Fibroblast of lung (primary cell): ENCODE measurements around the gene CNOT1. TPM values are rescaled to one million over a fixed set of nuclear protein-coding genes. Genes with fewer than 3 reads are reported as not detected.

Experiments used
- DNase-seq, 2 donors: peaks; one replicate each; pipeline versions ENCODE4 v3.0.0 to v3.0.0-alpha.2; 2010; ENCODE audit warnings: low read depth in 2 of 2
- H2AFZ ChIP-seq: 2 replicates; pipeline ENCODE4 v1.5.1; 2012; ENCODE audit warnings: low read length, control low read depth, inconsistent platforms
- H3K27ac ChIP-seq: 2 replicates; pipeline ENCODE4 v1.5.1; 2011; ENCODE audit warnings: low read length, control low read depth; ENCODE audit not compliant: insufficient read depth
- H3K27me3 ChIP-seq: 2 replicates; pipeline ENCODE4 v1.5.1; 2011; ENCODE audit warnings: mild to moderate bottlenecking, low read length; ENCODE audit not compliant: control insufficient read depth, insufficient read depth
- H3K36me3 ChIP-seq: 2 replicates; pipeline ENCODE4 v1.5.1; 2011; ENCODE audit warnings: low read length; ENCODE audit not compliant: control insufficient read depth, insufficient read depth
- H3K4me1 ChIP-seq: 2 replicates; pipeline ENCODE4 v1.5.1; 2011; ENCODE audit warnings: low read length; ENCODE audit not compliant: control insufficient read depth, insufficient read depth; ENCODE audit errors: extremely low read depth
- H3K4me2 ChIP-seq: 2 replicates; pipeline ENCODE4 v1.5.1; 2011; ENCODE audit warnings: low read length, control low read depth; ENCODE audit not compliant: insufficient read depth; ENCODE audit errors: extremely low read depth
- H3K4me3 ChIP-seq, 4 experiments: fragments of 200-600 bp in 1 of 4; sonication (generic) in 1 of 4; replicated peaks in 1 of 4; 2 replicates each; pipeline ENCODE4 v1.5.1; 2011 to 2016; ENCODE audit warnings: low read length in 4 of 4, low read depth in 3 of 4, mild to moderate bottlenecking in 3 of 4, control low read depth in 2 of 4, inconsistent platforms in 1 of 4, mixed read lengths in 1 of 4; ENCODE audit not compliant: insufficient read depth in 1 of 4; ENCODE audit errors: control extremely low read depth in 1 of 4
- H3K79me2 ChIP-seq: 2 replicates; pipeline ENCODE4 v1.5.1; 2012; ENCODE audit warnings: mild to moderate bottlenecking, low read length, inconsistent platforms; ENCODE audit not compliant: control insufficient read depth, insufficient read depth
- H3K9ac ChIP-seq: 2 replicates; pipeline ENCODE4 v1.5.1; 2011; ENCODE audit warnings: mild to moderate bottlenecking, low read length, control low read depth; ENCODE audit not compliant: insufficient read depth
- H3K9me3 ChIP-seq: 2 replicates; pipeline ENCODE4 v1.5.1; 2012; ENCODE audit warnings: low read depth, low read length; ENCODE audit not compliant: control insufficient read depth, insufficient read depth
- H4K20me1 ChIP-seq: 2 replicates; pipeline ENCODE4 v1.5.1; 2011; ENCODE audit warnings: low read length; ENCODE audit not compliant: control insufficient read depth, insufficient read depth; ENCODE audit errors: extremely low read depth
- EZH2 ChIP-seq: IDR thresholded peaks from 2 replicates; pipeline ENCODE4 v1.5.1; 2012; ENCODE audit warnings: low read length, control low read depth, mild to moderate bottlenecking; ENCODE audit errors: missing control alignments
- polyA plus RNA-seq, 2 donors: library from polyadenylated mRNA; depleted of rRNA in 1 of 2; stranded (reverse) in 1 of 2; unstranded in 1 of 2; fragments of >200 nt; gene quantifications; 2 replicates each; pipeline ENCODE4 v1.2.1, GENCODE V29; 2011 to 2012; ENCODE audit warnings: missing spikeins in 1 of 2
- total RNA-seq: library from RNA; depleted of rRNA; stranded (reverse); fragments of >200 nt; gene quantifications from 2 replicates; pipeline ENCODE4 v1.2.1, GENCODE V29; 2014
- TF ChIP-seq, protein P1 (sequence below), 2 donors: IDR thresholded peaks in 1 of 2; conservative IDR thresholded peaks in 1 of 2; 1 replicate in 1 of 2; 2 replicates in 1 of 2; pipeline ENCODE4 v1.5.1; 2011 to 2012; ENCODE audit warnings: low read length in 2 of 2, control low read depth in 1 of 2, inconsistent platforms in 1 of 2, low read depth in 1 of 2, mild to moderate bottlenecking in 1 of 2

Gene CNOT1
- total and polyA plus RNA-seq, 2 donors (not counting 1 experiment from before 2014, with no cell fraction given) = 59.0 to 162 TPM

DNA sequence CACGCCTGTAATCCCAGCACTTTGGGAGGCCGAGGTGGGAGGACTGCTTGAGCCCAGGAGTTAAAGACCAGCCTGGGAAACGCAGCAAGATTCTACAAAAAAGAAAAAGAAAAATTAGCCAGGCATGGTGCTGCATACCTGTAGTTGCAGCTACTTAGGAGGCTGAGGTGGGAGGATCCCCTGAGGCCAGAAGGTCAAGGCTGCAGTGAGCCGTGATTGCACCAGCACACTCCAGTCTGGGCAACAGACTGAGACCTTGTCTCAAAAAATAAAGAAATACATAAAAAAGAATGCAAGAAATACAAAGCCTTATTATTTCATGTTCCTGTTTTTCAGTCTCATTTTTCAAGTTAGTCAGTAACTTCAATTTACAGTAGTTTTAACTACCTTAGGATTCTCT lies 5.9 kb upstream of the CNOT1 start:
- no peak overlapping the region for H3K27ac ChIP-seq
- no peaks in the 10 kb centered on the region for H3K36me3 ChIP-seq
- no peaks in the 10 kb centered on the region for H4K20me1 ChIP-seq
- no peak overlapping the region for H3K4me3 ChIP-seq
- H3K9ac ChIP-seq = no peak overlapping the region
- no peak overlapping the region for H3K4me2 ChIP-seq
- no peaks in the 10 kb centered on the region for H3K27me3 ChIP-seq
- no peaks in the 10 kb centered on the region for H3K79me2 ChIP-seq
- no peaks in the 10 kb centered on the region for H3K9me3 ChIP-seq
- H3K4me1 ChIP-seq = peaks cover 5% of the 10 kb centered on the region
- H2AFZ ChIP-seq = no peak overlapping the region
- DNase-seq = no peak
- no peak for TF ChIP-seq EZH2
- TF ChIP-seq, protein P1, sequence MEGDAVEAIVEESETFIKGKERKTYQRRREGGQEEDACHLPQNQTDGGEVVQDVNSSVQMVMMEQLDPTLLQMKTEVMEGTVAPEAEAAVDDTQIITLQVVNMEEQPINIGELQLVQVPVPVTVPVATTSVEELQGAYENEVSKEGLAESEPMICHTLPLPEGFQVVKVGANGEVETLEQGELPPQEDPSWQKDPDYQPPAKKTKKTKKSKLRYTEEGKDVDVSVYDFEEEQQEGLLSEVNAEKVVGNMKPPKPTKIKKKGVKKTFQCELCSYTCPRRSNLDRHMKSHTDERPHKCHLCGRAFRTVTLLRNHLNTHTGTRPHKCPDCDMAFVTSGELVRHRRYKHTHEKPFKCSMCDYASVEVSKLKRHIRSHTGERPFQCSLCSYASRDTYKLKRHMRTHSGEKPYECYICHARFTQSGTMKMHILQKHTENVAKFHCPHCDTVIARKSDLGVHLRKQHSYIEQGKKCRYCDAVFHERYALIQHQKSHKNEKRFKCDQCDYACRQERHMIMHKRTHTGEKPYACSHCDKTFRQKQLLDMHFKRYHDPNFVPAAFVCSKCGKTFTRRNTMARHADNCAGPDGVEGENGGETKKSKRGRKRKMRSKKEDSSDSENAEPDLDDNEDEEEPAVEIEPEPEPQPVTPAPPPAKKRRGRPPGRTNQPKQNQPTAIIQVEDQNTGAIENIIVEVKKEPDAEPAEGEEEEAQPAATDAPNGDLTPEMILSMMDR (conservative IDR thresholded peaks at IDR 0.05 in 1 of 2, IDR thresholded peaks at IDR 0.05 in 1 of 2; ENCODE audit: low read depth in 1 of 2, low read length in 2 of 2) = no peak

DNA sequence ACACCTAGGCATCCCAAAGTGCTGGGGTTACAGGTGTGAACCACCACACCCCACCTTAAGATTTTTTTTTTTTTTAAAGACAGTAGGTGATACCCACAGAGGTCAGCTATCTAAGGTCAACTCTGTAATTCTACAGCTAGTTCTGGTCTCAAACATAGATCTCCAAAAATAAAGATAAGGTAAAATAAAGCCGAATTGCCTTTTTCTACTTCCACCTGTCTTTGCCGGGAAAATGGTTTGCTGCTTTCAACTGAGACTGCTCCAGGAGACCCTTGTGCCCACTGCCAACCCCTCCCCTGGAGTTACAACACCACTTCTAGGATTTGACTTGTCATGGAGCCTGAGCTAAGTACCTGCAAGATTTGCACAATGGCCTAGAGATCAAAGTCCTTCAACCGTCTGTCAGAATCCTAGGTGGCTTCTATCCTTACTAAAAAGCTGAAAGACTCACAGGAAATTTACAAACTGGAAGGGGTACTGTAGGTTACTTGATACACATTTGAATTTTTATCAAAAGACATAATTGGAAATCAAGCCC lies 4.7 kb upstream of the CNOT1 start:
- Histone ChIP-seq H3K4me1 (peaks cover 6% of the 10 kb centered on the region), H3K9me3 (no peaks in the 10 kb centered on the region), H3K27me3 (no peaks in the 10 kb centered on the region), H3K79me2 (peaks cover 3% of the 10 kb centered on the region), H3K27ac (no peak overlapping the region), H3K4me2 (no peak overlapping the region), H3K4me3 (no peak overlapping the region), H3K36me3 (no peaks in the 10 kb centered on the region), H4K20me1 (no peaks in the 10 kb centered on the region), H3K9ac (no peak overlapping the region), H2AFZ (no peak overlapping the region)
- DNase-seq = no peak
- TF ChIP-seq, protein P1 (conservative IDR thresholded peaks at IDR 0.05 in 1 of 2, IDR thresholded peaks at IDR 0.05 in 1 of 2; ENCODE audit: low read depth in 1 of 2, low read length in 2 of 2) = no peak
- no peak for TF ChIP-seq EZH2

DNA sequence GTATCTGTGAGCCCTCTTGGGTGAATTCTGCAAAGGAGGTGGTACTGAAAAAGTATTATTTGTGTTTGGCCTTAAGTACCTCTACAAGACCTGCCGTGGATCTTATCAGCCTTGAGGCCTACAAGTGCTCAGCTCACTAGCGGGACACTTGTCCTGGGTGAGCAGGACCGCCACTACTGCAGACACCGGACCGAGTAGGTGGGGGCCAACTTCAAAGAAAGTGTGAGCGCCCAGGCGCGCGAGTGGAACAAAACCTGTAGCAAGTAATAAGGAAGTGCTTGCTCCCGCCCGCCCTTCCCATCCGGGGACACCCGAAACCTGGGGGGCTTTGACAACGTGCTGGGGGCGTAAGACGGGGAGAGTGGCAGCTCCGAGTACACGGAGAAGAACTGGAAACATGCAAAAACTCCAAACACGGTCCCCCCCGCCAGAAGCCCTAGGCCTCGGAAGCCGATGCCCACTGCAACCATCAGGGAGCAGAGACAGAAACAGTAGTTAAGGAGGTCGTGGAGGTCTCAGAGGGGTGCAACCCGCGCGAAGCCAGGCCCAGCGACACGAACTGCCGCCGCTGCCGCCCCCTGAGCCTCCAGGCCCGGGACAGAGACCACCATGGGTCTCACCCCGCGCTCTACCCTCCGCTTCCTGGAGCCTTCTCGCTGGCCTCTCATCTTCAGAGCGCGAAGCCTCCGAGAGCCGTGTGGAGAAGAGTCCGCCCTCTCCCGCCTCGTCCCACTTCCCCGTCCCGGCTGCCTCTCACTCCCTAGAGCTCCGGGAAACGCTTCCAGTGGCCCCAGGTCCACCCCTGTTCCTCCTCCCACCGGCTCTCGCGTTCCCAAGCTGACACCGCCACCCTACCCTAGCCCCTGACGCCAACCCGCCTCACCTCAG lies 537 bp downstream of the CNOT1 start:
- Histone ChIP-seq H3K9ac (peak overlapping the region; percentile 99), H3K4me3 (peak overlapping the region; percentile 95 to 100 (median 99)), H3K36me3 (no peaks in the 10 kb centered on the region), H3K4me2 (peak overlapping the region; percentile 32), H3K9me3 (no peaks in the 10 kb centered on the region), H4K20me1 (no peaks in the 10 kb centered on the region), H3K27ac (peak overlapping the region; percentile 99), H3K4me1 (peaks cover 3% of the 10 kb centered on the region), H3K27me3 (no peaks in the 10 kb centered on the region), H2AFZ (peak overlapping the region; percentile 85), H3K79me2 (peaks cover 54% of the 10 kb centered on the region)
- TF ChIP-seq, protein P1 (conservative IDR thresholded peaks at IDR 0.05 in 1 of 2, IDR thresholded peaks at IDR 0.05 in 1 of 2; ENCODE audit: low read depth in 1 of 2, low read length in 2 of 2) = no peak
- TF ChIP-seq EZH2 = no peak
- DNase-seq = peak; percentile 18 to 30
